Activated naive CD4-positive, alpha-beta T cell treated with Interleukin-2 at 50 U/mL for 16 hours (primary cell): Measurements from ENCODE around the gene CCK.

Source experiments
- DNase-seq: peaks from one replicate; pipeline ENCODE4 v3.0.0-alpha.2; 2020

The CCK gene

GRCh38 chr3:42224658-42225421, 41.1 kb downstream of the CCK start:
- no peak for DNase-seq

GRCh38 chr3:42224178-42224577, 41.8 kb downstream of the CCK start:
- DNase-seq: no peak

GRCh38 chr3:42222942-42223693, 42.9 kb downstream of the CCK start:
- no peak for DNase-seq

DNA sequence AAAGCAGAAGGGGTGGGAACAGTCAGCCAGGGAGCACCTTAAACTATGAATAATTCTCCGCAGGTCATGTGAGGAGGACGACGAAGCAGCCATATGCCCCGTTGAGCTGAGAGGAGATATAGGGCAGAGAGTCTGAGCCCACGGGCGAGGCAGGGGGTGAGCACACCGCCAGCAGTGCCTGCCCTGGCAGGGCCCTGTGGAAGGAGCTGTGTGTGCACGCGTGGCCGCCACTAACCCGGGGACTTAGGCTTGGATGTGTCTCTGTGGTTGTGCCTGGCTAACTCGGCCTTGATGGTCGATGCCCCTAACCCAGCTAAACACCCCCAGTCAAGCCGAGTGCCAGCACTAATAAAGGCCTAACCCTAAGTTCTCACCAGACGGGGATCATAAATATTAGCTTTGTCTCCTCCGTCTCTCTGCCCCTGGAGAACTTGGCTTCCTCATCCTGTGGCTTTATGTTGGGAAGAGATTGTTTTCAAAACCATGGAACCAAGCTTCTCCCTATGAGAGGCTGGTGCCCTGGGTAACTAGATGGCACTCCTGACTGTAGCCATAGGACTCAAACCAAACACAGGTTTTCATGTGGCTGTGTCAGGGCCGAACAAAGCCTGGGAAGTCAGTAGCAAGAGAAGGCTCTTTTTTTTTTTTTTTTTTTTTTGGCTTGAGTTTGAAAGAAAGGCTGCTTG, 45.4 kb downstream of the CCK start:
- no peak for DNase-seq

GRCh38 chr3:42216931-42217333, 49.1 kb downstream of the CCK start:
- DNase-seq: no peak

- no peak for DNase-seq
Observed at GRCh38 chr3:42216302-42216701, 49.7 kb downstream of the CCK start.

- DNase-seq: no peak
Observed at GRCh38 chr3:42214565-42215283, 51.3 kb downstream of the CCK start.

DNA sequence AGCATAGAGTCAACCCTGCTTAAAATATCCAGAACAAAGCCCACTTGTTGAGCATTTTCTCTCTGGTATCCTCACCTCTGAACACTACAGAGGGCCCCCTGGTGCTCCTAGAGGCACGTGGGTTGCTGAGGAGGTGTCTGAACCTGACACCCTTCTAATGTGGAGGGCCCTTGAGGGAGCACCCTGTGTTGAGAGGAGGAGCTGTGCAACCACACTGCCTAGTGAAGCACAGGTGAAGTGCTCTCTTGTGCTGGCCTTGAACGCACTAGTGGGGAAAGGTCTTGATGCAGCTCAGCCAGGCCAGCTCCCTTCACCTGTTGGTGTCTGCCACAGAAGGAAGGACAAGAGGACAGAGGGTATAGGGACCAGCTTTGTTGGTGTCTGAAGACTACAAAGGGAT, 51.9 kb downstream of the CCK start:
- DNase-seq: no peak

GRCh38 chr3:42213417-42213816, 52.6 kb downstream of the CCK start:
- no peak for DNase-seq

GRCh38 chr3:42210726-42211125, 55.3 kb downstream of the CCK start:
- no peak for DNase-seq

DNA sequence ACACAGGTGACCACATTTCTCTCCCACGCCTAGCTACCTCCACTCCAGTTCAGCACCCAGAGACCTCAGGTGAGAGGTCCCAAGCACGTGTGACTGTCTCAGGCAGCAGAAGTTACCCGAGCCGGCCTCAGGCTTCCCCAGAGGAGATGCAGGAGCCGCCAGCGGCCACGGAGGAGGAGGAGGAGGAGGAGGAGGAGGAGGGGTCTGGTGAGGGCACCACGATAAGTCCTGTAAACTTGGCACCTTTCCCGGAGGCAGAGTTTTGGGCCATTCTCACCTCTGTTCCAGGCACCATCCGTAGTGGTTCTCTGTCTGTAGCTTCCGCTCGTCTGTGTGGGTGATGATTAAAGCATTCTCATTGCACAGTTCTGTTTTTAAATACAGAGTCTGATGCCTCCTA, 56.1 kb downstream of the CCK start:
- DNase-seq: no peak
